GM18502 (cell line): Measurements from ENCODE around the gene CCDC195.
"Not testable (repeated sequence)": the region's sequence is repeated elsewhere in the genome, so short reads cannot be mapped to it uniquely, and the experiment has no call there.

Experiments used
- ATAC-seq: cut with Tn5 transposase; IDR thresholded peaks from one replicate; pipeline ENCODE4 v1.9.1; 2021; ENCODE audit warnings: mild to moderate bottlenecking; ENCODE audit not compliant: unreplicated experiment, poor library complexity

Gene CCDC195

GRCh38 chr2:224694502-224694901 is 21.7 kb downstream of the CCDC195 start:
- ATAC-seq = no peak

GRCh38 chr2:224691563-224691962 is 24.6 kb downstream of the CCDC195 start:
- no peak for ATAC-seq

GRCh38 chr2:224690868-224691267 is 25.3 kb downstream of the CCDC195 start:
- no peak for ATAC-seq

GRCh38 chr2:224689539-224689938 is 26.6 kb downstream of the CCDC195 start:
- ATAC-seq = no peak

- ATAC-seq = no peak
Observed at GRCh38 chr2:224688997-224689396, 27.2 kb downstream of the CCDC195 start.

- ATAC-seq = no peak
Observed at GRCh38 chr2:224687156-224687555, 29.0 kb downstream of the CCDC195 start.

GRCh38 chr2:224685121-224685520 is 31.0 kb downstream of the CCDC195 start:
- ATAC-seq = no peak

GRCh38 chr2:224682134-224682533 is 34.0 kb downstream of the CCDC195 start:
- no peak for ATAC-seq

GRCh38 chr2:224671731-224672130 is 44.4 kb downstream of the CCDC195 start:
- ATAC-seq = no peak

GRCh38 chr2:224670203-224670602 is 46.0 kb downstream of the CCDC195 start:
- no peak for ATAC-seq

GRCh38 chr2:224669449-224669848 is 46.7 kb downstream of the CCDC195 start:
- no peak for ATAC-seq

GRCh38 chr2:224668123-224668909 is 47.8 kb downstream of the CCDC195 start:
- no peak for ATAC-seq

- ATAC-seq = peak; percentile 97
Observed at GRCh38 chr2:224666951-224667553, 49.1 kb downstream of the CCDC195 start.

GRCh38 chr2:224663322-224663721 is 52.8 kb downstream of the CCDC195 start:
- not testable (repeated sequence) for ATAC-seq

- ATAC-seq = not testable (repeated sequence)
Observed at GRCh38 chr2:224661708-224662107, 54.5 kb downstream of the CCDC195 start.

GRCh38 chr2:224659714-224660113 is 56.5 kb downstream of the CCDC195 start:
- ATAC-seq = no peak

GRCh38 chr2:224658780-224659405 is 57.3 kb downstream of the CCDC195 start:
- ATAC-seq = no peak

GRCh38 chr2:224657349-224657748 is 58.8 kb downstream of the CCDC195 start:
- peak; percentile 75 for ATAC-seq

- no peak for ATAC-seq
Observed at GRCh38 chr2:224655006-224655537, 61.1 kb downstream of the CCDC195 start.
